Rectal smooth muscle tissue (tissue), 1 donor: Measurements from ENCODE around the gene CAP2.

ENCODE experiments used
- H3K27ac ChIP-seq: one replicate; pipeline ENCODE4 v1.7.0; 2013; ENCODE audit warnings: low read depth, low read length, inconsistent platforms
- H3K27me3 ChIP-seq: one replicate; pipeline ENCODE4 v1.7.0; 2013; ENCODE audit warnings: low read length; ENCODE audit not compliant: control insufficient read depth, insufficient read depth
- H3K36me3 ChIP-seq: one replicate; pipeline ENCODE4 v1.7.0; 2013; ENCODE audit warnings: low read length; ENCODE audit not compliant: control insufficient read depth, insufficient read depth
- H3K4me1 ChIP-seq: one replicate; pipeline ENCODE4 v1.7.0; 2013; ENCODE audit warnings: low read length; ENCODE audit not compliant: control insufficient read depth, insufficient read depth
- H3K4me3 ChIP-seq: one replicate; pipeline ENCODE4 v1.7.0; 2013; ENCODE audit warnings: low read length
- H3K9ac ChIP-seq: one replicate; pipeline ENCODE4 v1.7.0; 2013; ENCODE audit warnings: low read length

CAP2 gene

GRCh38 chr6:17484201-17484849 is 90.9 kb downstream of the CAP2 start:
- Histone ChIP-seq H3K27me3 (no peaks in the 10 kb centered on the region), H3K4me1 (no peaks in the 10 kb centered on the region), H3K4me3 (no peak overlapping the region), H3K9ac (no peak overlapping the region), H3K36me3 (no peaks in the 10 kb centered on the region), H3K27ac (no peak overlapping the region)

GRCh38 chr6:17485181-17485580 is 91.8 kb downstream of the CAP2 start:
- no peaks in the 10 kb centered on the region for H3K4me1 ChIP-seq
- H3K27me3 ChIP-seq = no peaks in the 10 kb centered on the region
- no peak overlapping the region for H3K4me3 ChIP-seq
- H3K27ac ChIP-seq = no peak overlapping the region
- H3K36me3 ChIP-seq = no peaks in the 10 kb centered on the region
- H3K9ac ChIP-seq = no peak overlapping the region

GRCh38 chr6:17485946-17486345 is 92.6 kb downstream of the CAP2 start:
- no peak overlapping the region for H3K9ac ChIP-seq
- H3K36me3 ChIP-seq = no peaks in the 10 kb centered on the region
- H3K4me3 ChIP-seq = no peak overlapping the region
- no peak overlapping the region for H3K27ac ChIP-seq
- H3K27me3 ChIP-seq = no peaks in the 10 kb centered on the region
- H3K4me1 ChIP-seq = peaks cover 3% of the 10 kb centered on the region

GRCh38 chr6:17486680-17487079 is 93.3 kb downstream of the CAP2 start:
- Histone ChIP-seq H3K27ac (no peak overlapping the region), H3K9ac (no peak overlapping the region), H3K4me3 (no peak overlapping the region), H3K36me3 (no peaks in the 10 kb centered on the region), H3K4me1 (peaks cover 10% of the 10 kb centered on the region), H3K27me3 (no peaks in the 10 kb centered on the region)

GRCh38 chr6:17490724-17491123 is 97.3 kb downstream of the CAP2 start:
- no peak overlapping the region for H3K4me3 ChIP-seq
- no peaks in the 10 kb centered on the region for H3K36me3 ChIP-seq
- H3K9ac ChIP-seq = no peak overlapping the region
- peak overlapping the region; percentile 72 for H3K27ac ChIP-seq
- no peaks in the 10 kb centered on the region for H3K27me3 ChIP-seq
- peaks cover 23% of the 10 kb centered on the region for H3K4me1 ChIP-seq

- no peak overlapping the region for H3K9ac ChIP-seq
- H3K27ac ChIP-seq = peak overlapping the region; percentile 72
- H3K36me3 ChIP-seq = no peaks in the 10 kb centered on the region
- H3K4me3 ChIP-seq = no peak overlapping the region
- H3K27me3 ChIP-seq = no peaks in the 10 kb centered on the region
- H3K4me1 ChIP-seq = peaks cover 27% of the 10 kb centered on the region
These were observed 98.2 kb downstream of the CAP2 start for GRCh38 chr6:17491416-17492142.

GRCh38 chr6:17492350-17492749 is 99.0 kb downstream of the CAP2 start:
- no peak overlapping the region for H3K9ac ChIP-seq
- no peaks in the 10 kb centered on the region for H3K36me3 ChIP-seq
- peaks cover 27% of the 10 kb centered on the region for H3K4me1 ChIP-seq
- H3K27ac ChIP-seq = peak overlapping the region; percentile 72
- no peak overlapping the region for H3K4me3 ChIP-seq
- no peaks in the 10 kb centered on the region for H3K27me3 ChIP-seq

- peak overlapping the region; percentile 72 for H3K27ac ChIP-seq
- no peak overlapping the region for H3K4me3 ChIP-seq
- peaks cover 27% of the 10 kb centered on the region for H3K4me1 ChIP-seq
- no peaks in the 10 kb centered on the region for H3K27me3 ChIP-seq
- H3K9ac ChIP-seq = no peak overlapping the region
- no peaks in the 10 kb centered on the region for H3K36me3 ChIP-seq
These were observed 99.9 kb downstream of the CAP2 start for GRCh38 chr6:17493286-17493685.

GRCh38 chr6:17494177-17494576 is 100.8 kb downstream of the CAP2 start:
- no peak overlapping the region for H3K9ac ChIP-seq
- peak overlapping the region; percentile 48 for H3K27ac ChIP-seq
- H3K4me1 ChIP-seq = peaks cover 27% of the 10 kb centered on the region
- H3K27me3 ChIP-seq = no peaks in the 10 kb centered on the region
- H3K4me3 ChIP-seq = no peak overlapping the region
- no peaks in the 10 kb centered on the region for H3K36me3 ChIP-seq

GRCh38 chr6:17494919-17495318 is 101.5 kb downstream of the CAP2 start:
- no peaks in the 10 kb centered on the region for H3K27me3 ChIP-seq
- no peak overlapping the region for H3K4me3 ChIP-seq
- H3K4me1 ChIP-seq = peaks cover 27% of the 10 kb centered on the region
- H3K9ac ChIP-seq = no peak overlapping the region
- peak overlapping the region; percentile 70 for H3K27ac ChIP-seq
- no peaks in the 10 kb centered on the region for H3K36me3 ChIP-seq

- Histone ChIP-seq H3K27ac (peak overlapping the region; percentile 27), H3K4me3 (no peak overlapping the region), H3K36me3 (no peaks in the 10 kb centered on the region), H3K9ac (no peak overlapping the region), H3K4me1 (peaks cover 19% of the 10 kb centered on the region), H3K27me3 (no peaks in the 10 kb centered on the region)
These were observed 104.2 kb downstream of the CAP2 start for GRCh38 chr6:17497535-17498095.

GRCh38 chr6:17501442-17501841 is 108.0 kb downstream of the CAP2 start:
- Histone ChIP-seq H3K4me1 (peaks cover 19% of the 10 kb centered on the region), H3K27me3 (no peaks in the 10 kb centered on the region), H3K4me3 (no peak overlapping the region), H3K36me3 (no peaks in the 10 kb centered on the region), H3K9ac (no peak overlapping the region), H3K27ac (no peak overlapping the region)
